Motor neuron (in vitro differentiated cells): ENCODE measurements around the gene TMPRSS11A. TPM values are rescaled to one million over a fixed set of nuclear protein-coding genes. Genes with fewer than 3 reads are reported as not detected.

Source experiments
- ATAC-seq, 8 experiments: fragments of 200-7000 bp; cut with Tn5 transposase; replicated peaks in 6 of 8; 2 replicates each; pipeline ENCODE4 v1.8.0; 2021; ENCODE audit warnings: mild to moderate bottlenecking in 8 of 8, moderate library complexity in 8 of 8
- H3K27ac ChIP-seq, 2 donors: fragments of 250-450 bp; sonication (Bioruptor Pico); 2 replicates each; pipeline ENCODE4 v1.9.0; 2021; ENCODE audit warnings: antibody characterized with exemption in 2 of 2, mild to moderate bottlenecking in 2 of 2, moderate library complexity in 1 of 2
- H3K4me1 ChIP-seq, 2 donors: fragments of 250-450 bp; sonication (Bioruptor Pico); replicated peaks in 1 of 2; 2 replicates each; pipeline ENCODE4 v1.6.1; 2021; ENCODE audit warnings: antibody characterized with exemption in 2 of 2, mild to moderate bottlenecking in 2 of 2, moderate library complexity in 1 of 2
- H3K4me3 ChIP-seq, 5 donors: fragments of 250-450 bp; sonication (Bioruptor Pico); 2 replicates each; pipeline ENCODE4 v1.9.0; 2021; ENCODE audit warnings: antibody characterized with exemption in 5 of 5, mild to moderate bottlenecking in 5 of 5, moderate library complexity in 4 of 5
- WGBS, 10 experiments: fragments of 450-650 bp; shearing (Covaris generic); methylation state at CpG; one replicate each; pipeline ENCODE4 v1.0.0; 2022; 5-methylcytosine and 5-hydroxymethylcytosine counted together
- in situ Hi-C, 9 experiments: fragments of 400-800 bp; cut with MboI; loops; one replicate each; pipeline ENCODE4 v1.15.0; 2021; ENCODE audit warnings: low sequenced_read_pairs in 9 of 9, low pct_unique_long_range_greater_than_20kb in 2 of 9; ENCODE audit not compliant: unreplicated experiment in 9 of 9
- total RNA-seq, 8 experiments: library from RNA; unstranded; fragments of 300-600 nt; gene quantifications; 2 replicates each; pipeline versions ENCODE4 v1.2.3 to v1.2.4, GENCODE V29; 2022

Gene TMPRSS11A
- total RNA-seq, 8 experiments from 2014 or later, result 0.10 to 0.78 (median 0.40) TPM; not detected in 1

DNA sequence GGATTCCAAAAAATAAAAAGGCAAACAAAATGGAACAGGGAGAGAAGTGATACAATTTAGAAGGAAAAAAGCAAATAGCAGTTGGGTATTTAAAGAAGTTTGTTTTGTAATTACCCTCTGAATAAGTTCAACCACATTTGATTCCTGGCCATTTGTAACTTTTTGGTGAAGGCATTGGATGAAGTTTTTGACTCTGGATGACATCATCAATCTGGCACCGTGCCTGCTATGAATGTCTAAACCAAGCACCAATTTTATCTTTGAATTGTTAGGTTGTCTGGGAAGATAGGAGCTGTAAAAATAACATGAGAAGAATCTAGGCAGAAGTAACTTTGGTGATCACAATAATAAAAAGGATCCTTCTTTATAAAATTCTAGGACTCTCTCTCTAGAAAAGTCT is 29.5 kb downstream of the TMPRSS11A start:
- Histone ChIP-seq H3K4me3 (no peak overlapping the region), H3K4me1 (peaks cover 0 to 6% of the 10 kb centered on the region in 2 donors), H3K27ac (no peak overlapping the region)
- no peak for ATAC-seq
- in situ Hi-C loops, result no loop called here
- WGBS, 10 experiments, result 0 to 100% (median 83%) methylated on average over 1 of the region's 1 CpG; no CpG with 5 or more reads in 1 of the 10 experiments

DNA sequence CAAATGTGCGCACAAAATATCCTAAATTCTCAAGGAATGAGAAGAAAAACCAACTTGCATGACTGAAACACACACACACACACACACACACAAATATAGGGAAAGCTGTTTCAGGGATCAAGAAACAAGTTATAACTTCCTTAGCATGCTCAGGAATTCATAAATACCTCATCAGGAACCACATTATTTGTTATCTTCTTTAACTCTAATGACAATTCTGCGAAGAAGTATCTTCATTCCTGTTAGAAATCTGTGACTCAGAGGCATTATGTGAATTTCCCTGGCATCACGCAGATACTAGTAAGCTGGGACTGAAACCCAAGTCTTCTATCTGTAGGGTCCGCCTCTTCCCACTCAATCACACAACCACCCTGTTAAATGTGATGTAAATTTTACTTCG is 30.3 kb downstream of the TMPRSS11A start:
- no peak for ATAC-seq
- WGBS, 10 experiments, result 40 to 95% (median 83%) methylated on average over 1 to 5 of the region's 5 CpGs; no CpG with 5 or more reads in 1 of the 10 experiments

DNA sequence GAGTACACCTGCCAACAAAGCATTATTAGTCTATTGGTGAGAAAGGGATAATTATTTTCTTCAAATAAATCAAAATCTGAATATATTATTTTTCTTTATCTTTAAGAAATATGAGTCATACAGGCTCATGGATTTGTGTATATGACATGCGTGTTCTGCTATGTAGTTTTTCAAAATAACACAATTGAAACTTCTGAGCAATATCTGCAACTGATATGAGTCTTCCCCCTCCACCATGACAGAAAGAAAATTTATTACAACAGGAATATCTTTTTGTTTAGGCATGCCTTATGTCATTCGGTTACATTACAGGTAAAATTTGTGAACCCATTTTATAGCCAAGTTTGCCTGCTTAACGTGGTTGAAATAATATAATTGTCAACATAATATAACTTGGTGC is 32.0 kb downstream of the TMPRSS11A start:
- WGBS, 10 experiments, result 42 to 95% (median 88%) methylated on average over 2 to 3 of the region's 3 CpGs; no CpG with 5 or more reads in 1 of the 10 experiments
- H3K4me1 ChIP-seq, result peaks cover 0 to 6% of the 10 kb centered on the region in 2 donors
- no peak overlapping the region for H3K27ac ChIP-seq
- in situ Hi-C loops, result no loop called here
- ATAC-seq, result no peak
- no peak overlapping the region for H3K4me3 ChIP-seq

More for the DNA sequence above, 30.3 kb downstream of the TMPRSS11A start:
- no peak overlapping the region for H3K27ac ChIP-seq
- H3K4me1 ChIP-seq, result peaks cover 0 to 6% of the 10 kb centered on the region in 2 donors
- in situ Hi-C loops, result no loop called here
- no peak overlapping the region for H3K4me3 ChIP-seq

DNA sequence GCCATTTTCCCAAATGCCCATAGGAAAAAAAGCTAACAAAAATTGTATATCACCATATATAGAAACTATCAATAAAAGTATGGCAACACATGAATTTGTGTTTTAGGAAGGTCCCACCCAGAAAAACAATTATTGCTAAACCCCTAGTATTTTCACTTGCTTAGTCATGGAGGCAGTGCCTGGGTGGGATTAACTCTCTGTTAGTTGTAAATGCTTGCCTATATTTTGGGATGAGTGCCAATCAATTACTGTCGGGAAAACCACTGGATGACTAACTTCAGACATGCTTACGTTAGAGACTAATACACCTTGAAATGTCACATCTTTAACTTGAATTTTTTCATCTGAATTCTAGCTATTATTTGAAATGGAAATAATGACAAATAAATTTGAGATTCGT is 33.9 kb downstream of the TMPRSS11A start:
- in situ Hi-C loops, result no loop called here
- Histone ChIP-seq H3K4me3 (no peak overlapping the region), H3K4me1 (no peaks in the 10 kb centered on the region), H3K27ac (no peak overlapping the region)
- WGBS, 10 experiments, result 0 to 94% (median 80%) methylated on average over 1 to 3 of the region's 3 CpGs; no CpG with 5 or more reads in 1 of the 10 experiments
- peak in 1 of 8 experiments; percentile 25 for ATAC-seq

DNA sequence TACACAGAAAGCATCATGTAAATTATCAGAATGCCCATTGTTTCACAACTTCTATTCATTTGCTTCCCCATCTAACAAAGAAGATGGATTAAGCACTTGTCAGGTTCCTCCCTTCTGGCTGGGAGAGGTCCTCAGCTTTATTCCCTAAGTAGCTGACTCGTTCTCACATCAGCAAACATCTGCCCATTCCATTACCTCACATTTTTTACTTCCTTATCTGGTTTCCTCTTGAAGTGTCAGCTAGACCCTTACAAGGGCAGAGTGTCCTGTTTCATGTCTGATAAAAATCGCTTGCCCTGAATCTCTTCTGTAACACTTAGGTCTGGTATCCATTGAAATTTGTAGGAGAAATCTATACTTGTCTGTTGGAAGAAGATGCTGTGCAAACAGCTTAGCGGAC is 34.7 kb downstream of the TMPRSS11A start:
- peak in 2 of 8 experiments; percentile 39 to 79 for ATAC-seq
- H3K4me1 ChIP-seq, result no peaks in the 10 kb centered on the region
- WGBS, 10 experiments, result 0 to 83% (median 38%) methylated on average over 1 to 3 of the region's 3 CpGs

DNA sequence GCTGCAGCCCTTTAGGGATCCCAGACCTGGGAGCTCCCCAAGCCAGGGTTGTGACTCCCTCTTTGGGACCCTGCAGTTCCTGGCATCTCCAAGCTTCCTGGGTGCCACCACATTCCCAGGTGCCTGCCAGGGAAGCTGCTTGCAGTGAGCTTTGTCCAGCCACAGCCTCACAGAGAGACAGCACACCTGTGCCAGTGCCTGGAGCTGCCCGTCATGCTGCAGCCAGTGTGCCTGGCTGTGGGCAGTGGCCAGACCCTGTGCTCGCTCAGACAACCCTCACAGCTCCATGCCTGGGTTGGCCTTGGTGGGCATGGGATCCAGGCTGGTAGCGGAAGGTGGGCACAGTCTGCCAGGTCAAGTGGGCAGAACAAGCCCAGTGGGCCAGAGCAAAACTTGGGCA is 36.0 kb downstream of the TMPRSS11A start:
- ATAC-seq, result no peak
- H3K27ac ChIP-seq, result no peak overlapping the region
- WGBS, 10 experiments, result 0 to 80% methylated on average over 1 to 2 of the region's 3 CpGs; no CpG with 5 or more reads in 8 of the 10 experiments
- H3K4me3 ChIP-seq, result no peak overlapping the region
- no peaks in the 10 kb centered on the region for H3K4me1 ChIP-seq
- in situ Hi-C loops, result no loop called here

More for the DNA sequence above, 34.7 kb downstream of the TMPRSS11A start:
- Histone ChIP-seq H3K27ac (no peak overlapping the region), H3K4me3 (no peak overlapping the region)
- in situ Hi-C loops, result no loop called here

DNA sequence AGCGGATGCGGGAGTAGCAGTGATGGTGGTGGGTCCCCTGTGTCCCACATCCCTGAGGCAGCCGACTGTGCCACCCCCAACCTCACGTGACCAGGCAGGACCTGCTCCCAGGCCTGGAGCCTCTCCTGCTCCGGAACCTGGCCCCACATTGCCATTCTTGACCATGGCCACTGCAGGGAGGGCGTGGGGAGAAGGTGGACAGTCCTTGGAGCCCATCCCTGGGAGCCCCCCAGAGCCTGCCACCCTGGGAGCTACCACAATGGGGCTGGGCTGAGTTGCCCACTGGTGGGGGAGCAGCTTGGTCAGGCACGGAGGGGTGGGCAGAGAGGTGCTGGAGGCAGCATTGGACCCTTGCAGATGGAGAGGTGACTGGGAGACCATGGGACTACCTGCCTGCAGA is 36.8 kb downstream of the TMPRSS11A start:
- ATAC-seq, result no peak
- 80 to 100% (median 93%) methylated on average over 2 to 4 of the region's 7 CpGs; no CpG with 5 or more reads in 5 of the 10 experiments for WGBS, 10 experiments
- in situ Hi-C loops, result no loop called here
- no peaks in the 10 kb centered on the region for H3K4me1 ChIP-seq
- H3K4me3 ChIP-seq, result no peak overlapping the region
- no peak overlapping the region for H3K27ac ChIP-seq

DNA sequence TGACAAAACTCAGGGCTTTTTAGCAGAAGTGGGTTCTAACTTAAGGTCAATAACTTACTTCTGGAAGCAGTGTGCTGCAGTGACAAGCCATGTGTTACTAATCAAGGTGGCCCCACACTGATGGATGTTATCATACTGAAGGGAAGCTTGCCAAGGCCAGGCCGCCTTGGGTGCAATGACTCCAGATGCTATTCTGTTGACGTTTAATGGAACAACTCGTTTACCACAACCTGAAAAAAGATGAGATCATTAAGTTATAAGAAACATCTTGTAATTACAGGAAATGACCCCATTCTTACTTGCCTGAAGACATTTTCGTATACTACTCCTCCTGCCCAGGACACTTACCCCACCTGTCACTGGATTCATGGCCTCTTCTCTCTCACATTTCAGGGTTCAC is 40.6 kb downstream of the TMPRSS11A start:
- Histone ChIP-seq H3K27ac (no peak overlapping the region), H3K4me3 (no peak overlapping the region), H3K4me1 (peaks cover 0 to 2% of the 10 kb centered on the region in 2 donors)
- ATAC-seq, result peak in 1 of 8 experiments; percentile 42
- 26 to 100% (median 84%) methylated on average over 1 to 4 of the region's 4 CpGs; no CpG with 5 or more reads in 2 of the 10 experiments for WGBS, 10 experiments
- in situ Hi-C loops, result no loop called here

DNA sequence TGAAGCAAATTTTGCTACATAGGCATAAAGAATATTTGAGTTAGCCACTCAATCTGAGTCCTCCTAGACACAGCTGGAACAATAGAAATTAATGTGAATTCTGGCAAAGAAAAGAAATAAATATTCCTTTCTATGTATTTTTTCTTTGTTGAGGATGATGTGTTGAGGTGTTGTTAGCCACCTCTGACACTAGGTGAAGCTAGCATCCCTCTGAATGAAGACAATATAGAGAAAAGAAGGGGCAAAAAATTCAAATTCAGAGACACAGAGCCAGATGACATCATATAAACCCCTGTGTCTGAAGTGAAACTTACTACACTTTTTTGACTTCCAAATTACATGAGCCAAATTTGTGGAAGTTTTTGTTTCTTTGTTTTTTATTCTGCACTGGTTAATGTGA is 44.9 kb downstream of the TMPRSS11A start:
- Histone ChIP-seq H3K4me3 (no peak overlapping the region), H3K4me1 (peaks cover 0 to 2% of the 10 kb centered on the region in 2 donors), H3K27ac (no peak overlapping the region)
- in situ Hi-C loops, result no loop called here
- peak in 1 of 8 experiments; percentile 34 for ATAC-seq

DNA sequence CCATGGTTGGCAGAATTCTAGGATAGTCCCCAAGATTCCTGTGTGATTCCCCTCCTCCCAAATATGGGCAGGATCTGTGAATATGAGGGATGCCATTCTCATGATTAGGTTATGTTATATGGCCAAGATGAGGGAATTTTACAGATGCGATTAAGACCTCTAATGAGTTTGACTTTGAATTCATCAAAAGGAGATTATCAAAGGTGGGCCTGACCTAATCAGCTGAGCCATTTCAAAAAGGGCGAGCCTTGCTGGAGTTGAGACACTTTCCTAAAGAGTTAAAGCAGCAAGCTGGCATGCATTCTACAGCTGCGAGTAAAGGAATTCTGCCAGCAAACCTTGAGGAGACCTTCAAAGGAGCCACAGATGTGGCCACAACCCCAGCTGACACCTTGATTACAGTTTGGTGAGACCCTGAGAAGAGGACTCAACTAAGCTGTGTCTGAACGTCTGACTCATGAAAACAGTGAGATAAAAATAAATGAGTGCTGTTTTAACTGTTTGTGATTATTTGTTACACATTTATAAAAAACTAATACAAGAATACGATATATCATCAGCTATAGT is 47.8 kb downstream of the TMPRSS11A start:
- Histone ChIP-seq H3K4me3 (no peak overlapping the region), H3K4me1 (peaks cover 0 to 2% of the 10 kb centered on the region in 2 donors), H3K27ac (no peak overlapping the region)
- 33 to 100% (median 93%) methylated on average over 1 to 5 of the region's 5 CpGs for WGBS, 10 experiments
- ATAC-seq, result no peak
- in situ Hi-C loops, result no loop called here

DNA sequence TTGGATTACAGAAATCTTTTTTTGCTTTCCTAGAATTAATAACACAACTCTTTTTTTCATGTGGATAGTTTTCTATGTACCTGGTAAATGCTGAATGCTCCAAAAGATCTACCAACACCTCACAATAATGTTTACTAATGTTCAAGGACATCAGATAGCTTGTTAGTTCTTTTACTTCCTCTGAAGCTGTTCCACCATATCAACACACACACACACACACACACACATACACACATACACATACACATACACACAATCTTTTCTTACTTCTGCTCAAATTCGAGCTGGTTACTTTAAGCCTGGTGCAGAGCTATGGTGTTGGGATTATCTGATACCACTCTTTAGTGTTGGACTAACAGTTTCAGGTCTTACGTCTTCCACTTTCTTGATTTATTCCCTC is 51.2 kb downstream of the TMPRSS11A start:
- no peak overlapping the region for H3K4me3 ChIP-seq
- no peak overlapping the region for H3K27ac ChIP-seq
- in situ Hi-C loops, result no loop called here
- 50 to 100% (median 78%) methylated on average over 1 to 2 of the region's 2 CpGs; no CpG with 5 or more reads in 2 of the 10 experiments for WGBS, 10 experiments
- H3K4me1 ChIP-seq, result no peaks in the 10 kb centered on the region
- no peak for ATAC-seq

DNA sequence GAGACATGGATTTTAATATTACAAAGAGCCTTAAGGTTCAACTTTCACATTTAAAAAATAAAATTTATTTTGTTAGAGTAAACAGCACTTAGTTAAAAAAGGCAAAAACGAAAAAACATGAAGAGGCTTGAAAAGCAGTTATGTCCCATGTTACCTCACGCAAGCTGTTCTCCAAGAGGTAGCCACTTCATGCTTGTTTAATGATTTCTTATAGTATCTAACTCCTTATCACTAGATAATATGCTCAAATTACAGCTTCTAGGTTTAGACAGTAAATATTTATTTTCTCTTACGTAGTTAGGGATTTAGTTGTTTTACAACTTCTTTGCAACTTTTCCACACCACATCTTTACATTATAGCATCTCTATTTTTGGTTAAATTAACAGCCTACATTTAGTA is 51.7 kb downstream of the TMPRSS11A start:
- H3K4me3 ChIP-seq, result no peak overlapping the region
- ATAC-seq, result no peak
- WGBS, 10 experiments, result 40 to 91% (median 68%) methylated on average over 1 to 3 of the region's 3 CpGs; no CpG with 5 or more reads in 1 of the 10 experiments
- no peak overlapping the region for H3K27ac ChIP-seq
- in situ Hi-C loops, result no loop called here
- H3K4me1 ChIP-seq, result no peaks in the 10 kb centered on the region

DNA sequence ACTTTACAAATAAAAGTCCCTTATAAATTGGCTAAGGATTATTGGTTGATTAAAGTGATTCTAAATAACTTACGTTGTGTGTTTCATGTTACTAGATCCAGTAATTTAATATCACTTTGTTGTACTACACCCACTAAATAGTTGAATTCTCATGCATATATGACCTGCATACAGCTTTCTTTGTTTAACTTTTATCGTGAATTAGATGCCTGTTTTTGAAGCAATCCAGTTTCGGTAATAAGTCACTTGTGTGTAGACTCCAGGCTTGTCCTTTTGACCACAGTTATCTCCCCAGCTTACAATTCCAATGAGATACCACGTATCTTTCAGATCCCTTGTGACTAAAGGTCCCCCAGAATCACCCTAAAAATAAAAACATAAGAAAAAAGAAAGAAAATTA is 52.2 kb downstream of the TMPRSS11A start:
- no peaks in the 10 kb centered on the region for H3K4me1 ChIP-seq
- 22 to 100% (median 83%) methylated on average over 1 to 4 of the region's 4 CpGs for WGBS, 10 experiments
- H3K4me3 ChIP-seq, result no peak overlapping the region
- no peak overlapping the region for H3K27ac ChIP-seq
- in situ Hi-C loops, result no loop called here
- no peak for ATAC-seq

DNA sequence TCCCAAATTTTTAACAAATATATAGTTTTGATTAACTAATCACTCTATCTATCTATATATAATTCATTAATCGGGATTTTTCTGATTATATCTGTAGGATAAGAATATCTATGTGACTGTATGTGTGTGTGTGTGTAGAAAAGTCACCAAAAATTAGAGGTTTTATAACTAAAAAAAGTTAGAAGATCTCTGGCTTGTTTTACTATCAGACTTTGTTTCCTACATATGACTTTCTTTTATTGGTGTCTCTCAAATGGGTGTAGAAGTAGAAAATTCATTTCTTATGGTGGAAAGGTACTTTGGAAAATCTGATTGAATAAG is 52.7 kb downstream of the TMPRSS11A start:
- Histone ChIP-seq H3K4me3 (no peak overlapping the region), H3K27ac (no peak overlapping the region), H3K4me1 (no peaks in the 10 kb centered on the region)
- no peak for ATAC-seq
- 0 to 40% (median 6%) methylated on average over 1 of the region's 1 CpG for whole genome bisulfite sequencing, 10 experiments
- in situ Hi-C loops, result no loop called here
